Astrocyte (in vitro differentiated cells and primary cell): ENCODE results near the gene SLC29A2. TPM values are rescaled to one million over a fixed set of nuclear protein-coding genes. Genes with fewer than 3 reads are reported as not detected.
"Not testable (repeated sequence)": the region's sequence is repeated elsewhere in the genome, so short reads cannot be mapped to it uniquely, and the experiment has no call there.

ENCODE experiments used
- DNase-seq: peaks from one replicate; pipeline ENCODE4 v3.0.0-alpha.2; 2010; ENCODE audit warnings: low read depth
- FAIRE-seq: peaks from 2 replicates; lab custom pipeline; 2011; peaks lifted over from hg19 to GRCh38; lab: Jason Lieb, UNC
- H2AFZ ChIP-seq: 2 replicates; pipeline ENCODE4 v1.6.0; 2012; ENCODE audit warnings: low read depth, low read length, inconsistent platforms
- H3K27ac ChIP-seq: 2 replicates; pipeline ENCODE4 v1.5.1; 2011; ENCODE audit warnings: low read depth, low read length, inconsistent platforms
- H3K27me3 ChIP-seq: 2 replicates; pipeline ENCODE4 v1.6.0; 2011; ENCODE audit warnings: low read length, inconsistent platforms; ENCODE audit not compliant: insufficient read depth
- H3K36me3 ChIP-seq: 2 replicates; pipeline ENCODE4 v1.5.1; 2011; ENCODE audit warnings: low read length, inconsistent platforms; ENCODE audit not compliant: insufficient read depth
- H3K4me1 ChIP-seq: 2 replicates; pipeline ENCODE4 v1.5.1; 2011; ENCODE audit warnings: low read length, inconsistent platforms; ENCODE audit not compliant: insufficient read depth
- H3K4me2 ChIP-seq: 2 replicates; pipeline ENCODE4 v1.6.0; 2012; ENCODE audit warnings: low read length, inconsistent platforms
- H3K4me3 ChIP-seq: 2 replicates; pipeline ENCODE4 v1.5.1; 2011; ENCODE audit warnings: low read depth, mild to moderate bottlenecking, low read length, inconsistent platforms; ENCODE audit not compliant: insufficient read depth
- H3K79me2 ChIP-seq: 2 replicates; pipeline ENCODE4 v1.6.0; 2012; ENCODE audit warnings: mild to moderate bottlenecking, low read length, inconsistent platforms; ENCODE audit not compliant: insufficient read depth
- H3K9ac ChIP-seq: 2 replicates; pipeline ENCODE4 v1.6.0; 2012; ENCODE audit warnings: mild to moderate bottlenecking, low read length, inconsistent platforms
- H3K9me3 ChIP-seq: 2 replicates; pipeline ENCODE4 v1.5.1; 2012; ENCODE audit warnings: low read depth, mild to moderate bottlenecking, low read length, inconsistent platforms; ENCODE audit not compliant: insufficient read depth
- H4K20me1 ChIP-seq: 2 replicates; pipeline ENCODE4 v1.6.0; 2012; ENCODE audit warnings: low read length, inconsistent platforms; ENCODE audit not compliant: insufficient read depth
- H3K27ac Mint-ChIP-seq: one replicate; pipeline ENCODE4 v1.8.0; 2021; ENCODE audit warnings: mild to moderate bottlenecking, mixed read lengths; ENCODE audit not compliant: unreplicated experiment
- H3K27me3 Mint-ChIP-seq: one replicate; pipeline ENCODE4 v1.8.0; 2021; ENCODE audit warnings: low read depth, mixed read lengths; ENCODE audit not compliant: unreplicated experiment
- H3K36me3 Mint-ChIP-seq: one replicate; pipeline ENCODE4 v1.8.0; 2021; ENCODE audit warnings: low read depth, mixed read lengths; ENCODE audit not compliant: unreplicated experiment
- H3K4me1 Mint-ChIP-seq: one replicate; pipeline ENCODE4 v1.8.0; 2021; ENCODE audit warnings: low read depth, mixed read lengths; ENCODE audit not compliant: unreplicated experiment
- H3K4me3 Mint-ChIP-seq: one replicate; pipeline ENCODE4 v1.8.0; 2021; ENCODE audit warnings: mild to moderate bottlenecking, moderate library complexity, mixed read lengths; ENCODE audit not compliant: unreplicated experiment
- H3K9me3 Mint-ChIP-seq: one replicate; pipeline ENCODE4 v1.8.0; 2021; ENCODE audit warnings: mild to moderate bottlenecking, mixed read lengths; ENCODE audit not compliant: unreplicated experiment
- CTCF ChIP-seq: IDR thresholded peaks from 2 replicates; pipeline ENCODE4 v1.5.1; 2011; ENCODE audit warnings: low read depth, mild to moderate bottlenecking, inconsistent platforms, low read length, moderate library complexity; ENCODE audit not compliant: insufficient read depth
- EZH2 ChIP-seq: IDR thresholded peaks from 2 replicates; pipeline ENCODE4 v1.6.1; 2012; ENCODE audit warnings: mild to moderate bottlenecking, low read length, inconsistent platforms; ENCODE audit not compliant: insufficient read depth
- total RNA-seq: library from RNA; stranded (reverse); gene quantifications from 2 replicates; pipeline ENCODE4 v1.2.1, GENCODE V29; 2021

SLC29A2 gene
- total RNA-seq, 1 donor from 2014 or later = 6.6 TPM

- Mint-ChIP-seq H3K27ac (no peak overlapping the region), H3K4me3 (no peak overlapping the region), H3K27me3 (no peaks in the 10 kb centered on the region), H3K4me1 (peaks cover 44% of the 10 kb centered on the region), H3K36me3 (peaks cover 8% of the 10 kb centered on the region), H3K9me3 (peaks cover 16% of the 10 kb centered on the region)
- no peaks in the 10 kb centered on the region for H4K20me1 ChIP-seq
- DNase-seq (no peak), FAIRE-seq (no peak)
- H3K36me3 ChIP-seq = no peaks in the 10 kb centered on the region
- H3K27ac ChIP-seq = no peak overlapping the region
- TF ChIP-seq CTCF = no peak
- no peak for TF ChIP-seq EZH2
- H3K27me3 ChIP-seq = no peaks in the 10 kb centered on the region
- H3K9ac ChIP-seq = no peak overlapping the region
- H3K4me3 ChIP-seq = no peak overlapping the region
- no peak overlapping the region for H2AFZ ChIP-seq
- H3K9me3 ChIP-seq = no peaks in the 10 kb centered on the region
- H3K4me1 ChIP-seq = peaks cover 46% of the 10 kb centered on the region
- no peaks in the 10 kb centered on the region for H3K79me2 ChIP-seq
- no peak overlapping the region for H3K4me2 ChIP-seq
These were observed 48.7 kb downstream of the SLC29A2 start for GRCh38 chr11:66322732-66323427.

GRCh38 chr11:66321606-66322005, 50.0 kb downstream of the SLC29A2 start:
- Histone ChIP-seq H2AFZ (no peak overlapping the region), H3K4me2 (no peak overlapping the region), H3K9me3 (no peaks in the 10 kb centered on the region), H3K79me2 (peaks cover 2% of the 10 kb centered on the region), H3K9ac (no peak overlapping the region), H3K4me1 (peaks cover 45% of the 10 kb centered on the region), H4K20me1 (no peaks in the 10 kb centered on the region), H3K27me3 (no peaks in the 10 kb centered on the region), H3K36me3 (no peaks in the 10 kb centered on the region), H3K27ac (no peak overlapping the region), H3K4me3 (no peak overlapping the region)
- FAIRE-seq (no peak), DNase-seq (no peak)
- H3K36me3 Mint-ChIP-seq = peaks cover 8% of the 10 kb centered on the region
- peaks cover 42% of the 10 kb centered on the region for H3K4me1 Mint-ChIP-seq
- no peak for TF ChIP-seq EZH2
- no peak for TF ChIP-seq CTCF
- H3K4me3 Mint-ChIP-seq = no peak overlapping the region
- H3K9me3 Mint-ChIP-seq = peaks cover 16% of the 10 kb centered on the region
- H3K27me3 Mint-ChIP-seq = no peaks in the 10 kb centered on the region
- H3K27ac Mint-ChIP-seq = no peak overlapping the region

- not testable (repeated sequence) for H3K36me3 Mint-ChIP-seq, H3K9ac ChIP-seq, H3K9me3 ChIP-seq, H3K4me3 ChIP-seq, H3K27me3 Mint-ChIP-seq, H3K27ac Mint-ChIP-seq, H3K36me3 ChIP-seq, H3K27me3 ChIP-seq, DNase-seq, H3K27ac ChIP-seq, H3K4me3 Mint-ChIP-seq, FAIRE-seq, H2AFZ ChIP-seq, H4K20me1 ChIP-seq, H3K4me2 ChIP-seq
- H3K4me1 Mint-ChIP-seq = peaks cover 37% of the 10 kb centered on the region
- Histone ChIP-seq H3K79me2 (peaks cover 11% of the 10 kb centered on the region), H3K4me1 (peaks cover 45% of the 10 kb centered on the region)
- H3K9me3 Mint-ChIP-seq = peaks cover 16% of the 10 kb centered on the region
These were observed 50.8 kb downstream of the SLC29A2 start for GRCh38 chr11:66320748-66321147.

- not testable (repeated sequence) for DNase-seq, H3K4me3 Mint-ChIP-seq, H3K9me3 ChIP-seq, H3K4me3 ChIP-seq, H3K27me3 ChIP-seq, H3K36me3 Mint-ChIP-seq, H3K36me3 ChIP-seq, H3K4me2 ChIP-seq, H3K9ac ChIP-seq, H3K27me3 Mint-ChIP-seq, H2AFZ ChIP-seq, H3K27ac Mint-ChIP-seq, H4K20me1 ChIP-seq, FAIRE-seq, H3K27ac ChIP-seq
- Histone ChIP-seq H3K79me2 (peaks cover 16% of the 10 kb centered on the region), H3K4me1 (peaks cover 41% of the 10 kb centered on the region)
- Mint-ChIP-seq H3K4me1 (peaks cover 37% of the 10 kb centered on the region), H3K9me3 (peaks cover 16% of the 10 kb centered on the region)
These were observed 51.3 kb downstream of the SLC29A2 start for GRCh38 chr11:66320289-66320688.
